Activated B cell treated with CpG ODN at 0.5 μM for 24 hours (primary cell): ENCODE results near the gene ELOF1. TPM values are rescaled to one million over a fixed set of nuclear protein-coding genes. Genes with fewer than 3 reads are reported as not detected.
A peak's percentile ranks its signal among the peaks of the same experiment; 100 is the strongest.

Experiments used
- ATAC-seq: fragments of 200-7000 bp; cut with Tn5 transposase; one replicate; pipeline ENCODE4 v1.10.0; 2021; ENCODE audit warnings: low read depth, mild to moderate bottlenecking, moderate library complexity
- CTCF ChIA-PET: fragments of 350-600 bp; sonication (Branson Sonifier 250); formaldehyde crosslinking; loops from one replicate; lab custom pipeline; 2021; ENCODE audit warnings: antibody characterized with exemption; lab: Charles Lee
- POLR2A ChIA-PET: fragments of 350-600 bp; sonication (Branson Sonifier 250); formaldehyde crosslinking; loops from one replicate; lab custom pipeline; 2021; ENCODE audit warnings: antibody characterized with exemption; lab: Charles Lee
- DNase-seq: peaks from one replicate; pipeline ENCODE4 v3.0.0; 2022
- H3K27ac Mint-ChIP-seq: one replicate; pipeline ENCODE4 v1.8.0; 2020; ENCODE audit warnings: mixed read lengths
- H3K27me3 Mint-ChIP-seq: one replicate; pipeline ENCODE4 v1.8.0; 2021; ENCODE audit warnings: mixed read lengths
- H3K36me3 Mint-ChIP-seq: one replicate; pipeline ENCODE4 v1.8.0; 2021; ENCODE audit warnings: low read depth, mixed read lengths
- H3K4me1 Mint-ChIP-seq: one replicate; pipeline ENCODE4 v1.8.0; 2021; ENCODE audit warnings: mixed read lengths
- H3K4me3 Mint-ChIP-seq: one replicate; pipeline ENCODE4 v1.8.0; 2020; ENCODE audit warnings: mild to moderate bottlenecking, mixed read lengths
- H3K9me3 Mint-ChIP-seq: one replicate; pipeline ENCODE4 v1.8.0; 2020; ENCODE audit warnings: mixed read lengths
- CTCF ChIP-seq: fragments of 200-600 bp; IDR thresholded peaks from one replicate; pipeline ENCODE4 v1.8.0; 2022; ENCODE audit warnings: antibody characterized with exemption, mild to moderate bottlenecking
- intact Hi-C: fragments of 100-400 bp; cut with micrococcal nuclease; formaldehyde crosslinking; loops from one replicate; pipeline ENCODE4 v1.15.1; 2024
- total RNA-seq: library from RNA; stranded (reverse); gene quantifications from 2 replicates; pipeline ENCODE4 v1.2.3, GENCODE V29; 2022

ELOF1 gene
- total RNA-seq, 1 donor from 2014 or later, result 61.7 TPM

- intact Hi-C loops, result no loop called here
- CTCF ChIA-PET, result no interaction called here
- Mint-ChIP-seq H3K4me1 (peaks cover 25% of the 10 kb centered on the region), H3K27me3 (no peaks in the 10 kb centered on the region), H3K27ac (no peak overlapping the region), H3K4me3 (peak overlapping the region; percentile 11), H3K9me3 (no peaks in the 10 kb centered on the region), H3K36me3 (peaks cover 11% of the 10 kb centered on the region)
- ATAC-seq (no peak), DNase-seq (no peak)
- no peak for TF ChIP-seq CTCF
- POLR2A ChIA-PET, result interaction anchor here (0.6 kb wide), 1 partner anchor 53 kb away, joined by 4 read pairs; no protein-coding TSS in a partner anchor
Measured at GRCh38 chr19:11530432-11530831, 28.6 kb downstream of the ELOF1 start.

- Mint-ChIP-seq H3K27me3 (no peaks in the 10 kb centered on the region), H3K4me1 (peaks cover 13% of the 10 kb centered on the region), H3K36me3 (peaks cover 12% of the 10 kb centered on the region), H3K4me3 (peak within 1 kb of the TSS; percentile 93), H3K27ac (peak within 1 kb of the TSS; percentile 89), H3K9me3 (no peaks in the 10 kb centered on the region)
- ATAC-seq (peak; percentile 99), DNase-seq (peak; percentile 81)
- intact Hi-C loops, result loop anchor here (1.0 to 2.0 kb wide), 4 partner anchors 23 to 93 kb away; partner anchors contain the start of genes ODAD3, PRKCSH, ZNF627 and ZNF653
- POLR2A ChIA-PET, result interaction anchor here (0.6 to 2.3 kb wide), 13 partner anchors 19 to 154 kb away, joined by 3 to 20 read pairs (median 3); partner anchors contain the start of genes ELOF1, SWSAP1 and ZNF653
- CTCF ChIA-PET, result interaction anchor here (1.3 kb wide), 1 partner anchor 153 kb away, joined by 4 read pairs; no protein-coding TSS in a partner anchor
- TF ChIP-seq CTCF, result no peak
Measured at GRCh38 chr19:11528551-11529341, 30.3 kb downstream of the ELOF1 start, which contains the start of gene ECSIT. Gene ECSIT (minus strand): TSS chr19:11529134. CDS start chr19:11519170, 9,964 bp downstream.

- DNase-seq, result no peak
- H3K36me3 Mint-ChIP-seq, result peaks cover 57% of the 10 kb centered on the region
- H3K27ac Mint-ChIP-seq, result no peak overlapping the region
- H3K9me3 Mint-ChIP-seq, result no peaks in the 10 kb centered on the region
- ChIA-PET CTCF (no interaction called here), POLR2A (interaction anchor here (0.6 kb wide), 1 partner anchor 1189 kb away, joined by 3 read pairs; no protein-coding TSS in a partner anchor)
- H3K27me3 Mint-ChIP-seq, result no peaks in the 10 kb centered on the region
- no peak for TF ChIP-seq CTCF
- H3K4me3 Mint-ChIP-seq, result no peak overlapping the region
- no peaks in the 10 kb centered on the region for H3K4me1 Mint-ChIP-seq
- intact Hi-C loops, result no loop called here
- ATAC-seq, result no peak
Measured at GRCh38 chr19:11519138-11519537, 39.9 kb downstream of the ELOF1 start.

GRCh38 chr19:11513946-11514345 is 45.1 kb downstream of the ELOF1 start:
- CTCF ChIA-PET, result no interaction called here

More at GRCh38 chr19:11513946-11514345, 45.1 kb downstream of the ELOF1 start:
- no peak overlapping the region for H3K4me3 Mint-ChIP-seq
- no peak overlapping the region for H3K27ac Mint-ChIP-seq
- H3K36me3 Mint-ChIP-seq, result peaks cover 58% of the 10 kb centered on the region
- intact Hi-C loops, result no loop called here
- TF ChIP-seq CTCF, result no peak
- H3K9me3 Mint-ChIP-seq, result no peaks in the 10 kb centered on the region
- no peaks in the 10 kb centered on the region for H3K4me1 Mint-ChIP-seq
- POLR2A ChIA-PET, result no interaction called here
- ATAC-seq (no peak), DNase-seq (no peak)
- no peaks in the 10 kb centered on the region for H3K27me3 Mint-ChIP-seq
